ENCODE data around the gene ALG3.

The ALG3 gene

GRCh38 chr3:184192889-184193288 is 55.9 kb downstream of the ALG3 start:
- no peak for FAIRE-seq
